HEK293 (cell line): ENCODE results near the gene STAC2.

Source experiments
- GFI1B ChIP-seq: fragments of 450-650 bp; formaldehyde crosslinking; IDR thresholded peaks from 2 replicates; pipeline ENCODE4 v1.5.1; 2016; ENCODE audit warnings: missing biosample characterization, missing genetic modification characterization
- HOXA7 ChIP-seq: sonication (generic); formaldehyde crosslinking; IDR thresholded peaks from 2 replicates; pipeline ENCODE4 v1.8.1; 2022; ENCODE audit warnings: missing genetic modification reagents, borderline replicate concordance
- IKZF3 ChIP-seq: fragments of 450-650 bp; IDR thresholded peaks from 2 replicates; pipeline ENCODE4 v1.5.0; 2018; ENCODE audit warnings: missing biosample characterization, mild to moderate bottlenecking, missing genetic modification characterization, moderate library complexity
- MZF1 ChIP-seq: fragments of 450-650 bp; formaldehyde crosslinking; IDR thresholded peaks from 2 replicates; pipeline ENCODE4 v1.5.1; 2017; ENCODE audit warnings: missing biosample characterization, missing genetic modification characterization, borderline replicate concordance
- SP3 ChIP-seq: fragments of 450-650 bp; formaldehyde crosslinking; IDR thresholded peaks from 2 replicates; pipeline ENCODE4 v1.5.1; 2016; ENCODE audit warnings: missing biosample characterization, missing genetic modification characterization
- SP7 ChIP-seq: fragments of 450-650 bp; formaldehyde crosslinking; IDR thresholded peaks from 2 replicates; pipeline ENCODE4 v1.5.1; 2016; ENCODE audit warnings: missing biosample characterization, missing genetic modification characterization
- TCF7L2 ChIP-seq: IDR thresholded peaks from 2 replicates; pipeline ENCODE4 v1.6.1; 2011; ENCODE audit warnings: low read depth, mild to moderate bottlenecking, inconsistent platforms, low read length, moderate library complexity, borderline replicate concordance
- ZBTB1 ChIP-seq: fragments of 450-650 bp; formaldehyde crosslinking; IDR thresholded peaks from 2 replicates; pipeline ENCODE4 v1.5.1; 2016; ENCODE audit warnings: missing biosample characterization, missing genetic modification characterization
- ZFP37 ChIP-seq: fragments of 450-650 bp; formaldehyde crosslinking; IDR thresholded peaks from 2 replicates; pipeline ENCODE4 v1.5.1; 2016; ENCODE audit warnings: missing biosample characterization, missing genetic modification characterization
- ZFP69B ChIP-seq: fragments of 450-650 bp; formaldehyde crosslinking; IDR thresholded peaks from 2 replicates; pipeline ENCODE4 v1.5.1; 2016; ENCODE audit warnings: missing biosample characterization, missing genetic modification characterization
- ZIC2 ChIP-seq: fragments of 450-650 bp; formaldehyde crosslinking; IDR thresholded peaks from 2 replicates; pipeline ENCODE4 v1.5.1; 2016; ENCODE audit warnings: missing biosample characterization, missing genetic modification characterization
- ZNF138 ChIP-seq: fragments of 450-650 bp; formaldehyde crosslinking; IDR thresholded peaks from 2 replicates; pipeline ENCODE4 v1.5.1; 2016; ENCODE audit warnings: missing biosample characterization, missing genetic modification characterization, borderline replicate concordance
- ZNF155 ChIP-seq: fragments of 450-650 bp; formaldehyde crosslinking; IDR thresholded peaks from 2 replicates; pipeline ENCODE4 v1.5.1; 2016; ENCODE audit warnings: missing biosample characterization, missing genetic modification characterization
- ZNF157 ChIP-seq: fragments of 450-650 bp; formaldehyde crosslinking; IDR thresholded peaks from 2 replicates; pipeline ENCODE4 v1.5.1; 2016; ENCODE audit warnings: missing biosample characterization, missing genetic modification characterization
- ZNF221 ChIP-seq: fragments of 450-650 bp; formaldehyde crosslinking; IDR thresholded peaks from 2 replicates; pipeline ENCODE4 v1.5.1; 2017; ENCODE audit warnings: missing biosample characterization, missing genetic modification characterization, borderline replicate concordance
- ZNF274 ChIP-seq, 2 experiments: fragments of 200-500 bp in 1 of 2; fragments of 450-650 bp in 1 of 2; sonication (Bioruptor generic) in 1 of 2; formaldehyde crosslinking in 1 of 2; IDR thresholded peaks; 2 replicates each; pipeline versions ENCODE4 v1.5.1 to v1.6.1; 2014 to 2016; ENCODE audit warnings: borderline replicate concordance in 1 of 2, inconsistent platforms in 1 of 2, low read length in 1 of 2, missing biosample characterization in 1 of 2, missing genetic modification characterization in 1 of 2
- ZNF292 ChIP-seq: fragments of 450-650 bp; formaldehyde crosslinking; IDR thresholded peaks from 2 replicates; pipeline ENCODE4 v1.5.1; 2016; ENCODE audit warnings: low read depth, missing biosample characterization, missing genetic modification characterization, borderline replicate concordance
- ZNF37A ChIP-seq: fragments of 450-650 bp; IDR thresholded peaks from 2 replicates; pipeline ENCODE4 v1.5.1; 2018; ENCODE audit warnings: missing biosample characterization, missing genetic modification characterization
- ZNF391 ChIP-seq: fragments of 450-650 bp; formaldehyde crosslinking; IDR thresholded peaks from 2 replicates; pipeline ENCODE4 v1.5.1; 2016; ENCODE audit warnings: low read depth, missing biosample characterization, missing genetic modification characterization, borderline replicate concordance
- ZNF549 ChIP-seq: fragments of 450-650 bp; IDR thresholded peaks from 2 replicates; pipeline ENCODE4 v1.5.1; 2018; ENCODE audit warnings: missing biosample characterization, missing genetic modification characterization, mild to moderate bottlenecking, inconsistent platforms, moderate library complexity
- ZNF560 ChIP-seq: fragments of 450-650 bp; formaldehyde crosslinking; IDR thresholded peaks from 2 replicates; pipeline ENCODE4 v1.5.1; 2017; ENCODE audit warnings: missing biosample characterization, missing genetic modification characterization, borderline replicate concordance
- ZNF571 ChIP-seq: fragments of 450-650 bp; formaldehyde crosslinking; IDR thresholded peaks from 2 replicates; pipeline ENCODE4 v1.5.0; 2017; ENCODE audit warnings: missing biosample characterization, missing genetic modification characterization
- ZNF600 ChIP-seq: fragments of 450-650 bp; formaldehyde crosslinking; IDR thresholded peaks from 2 replicates; pipeline ENCODE4 v1.5.1; 2016; ENCODE audit warnings: missing biosample characterization, missing genetic modification characterization
- ZNF654 ChIP-seq: fragments of 450-650 bp; formaldehyde crosslinking; IDR thresholded peaks from 2 replicates; pipeline ENCODE4 v1.5.1; 2016; ENCODE audit warnings: low read depth, missing biosample characterization, missing genetic modification characterization
- ZNF670 ChIP-seq: fragments of 450-650 bp; formaldehyde crosslinking; IDR thresholded peaks from 2 replicates; pipeline ENCODE4 v1.5.1; 2016; ENCODE audit warnings: missing biosample characterization, missing genetic modification characterization, low read depth
- ZNF776 ChIP-seq: fragments of 450-650 bp; formaldehyde crosslinking; IDR thresholded peaks from 2 replicates; pipeline ENCODE4 v1.5.0; 2017; ENCODE audit warnings: missing biosample characterization, missing genetic modification characterization, borderline replicate concordance
- TF ChIP-seq, protein P1 (sequence below): fragments of 450-650 bp; formaldehyde crosslinking; IDR thresholded peaks from 2 replicates; pipeline ENCODE4 v1.5.1; 2017; ENCODE audit warnings: missing biosample characterization, missing genetic modification characterization
- TF ChIP-seq, protein P2 (sequence below): fragments of 450-650 bp; formaldehyde crosslinking; IDR thresholded peaks from 2 replicates; pipeline ENCODE4 v1.5.1; 2017; ENCODE audit warnings: missing biosample characterization, missing genetic modification characterization
- TF ChIP-seq, protein P3 (sequence below): fragments of 450-650 bp; formaldehyde crosslinking; IDR thresholded peaks from 2 replicates; pipeline ENCODE4 v1.5.1; 2016; ENCODE audit warnings: missing biosample characterization, missing genetic modification characterization
- TF ChIP-seq, protein P4 (sequence below): fragments of 450-650 bp; formaldehyde crosslinking; IDR thresholded peaks from 2 replicates; pipeline ENCODE4 v1.5.0; 2017; ENCODE audit warnings: missing biosample characterization, missing genetic modification characterization, borderline replicate concordance
- TF ChIP-seq, protein P5 (sequence below): fragments of 450-650 bp; formaldehyde crosslinking; IDR thresholded peaks from 2 replicates; pipeline ENCODE4 v1.5.1; 2016; ENCODE audit warnings: missing biosample characterization, missing genetic modification characterization

STAC2 gene

DNA sequence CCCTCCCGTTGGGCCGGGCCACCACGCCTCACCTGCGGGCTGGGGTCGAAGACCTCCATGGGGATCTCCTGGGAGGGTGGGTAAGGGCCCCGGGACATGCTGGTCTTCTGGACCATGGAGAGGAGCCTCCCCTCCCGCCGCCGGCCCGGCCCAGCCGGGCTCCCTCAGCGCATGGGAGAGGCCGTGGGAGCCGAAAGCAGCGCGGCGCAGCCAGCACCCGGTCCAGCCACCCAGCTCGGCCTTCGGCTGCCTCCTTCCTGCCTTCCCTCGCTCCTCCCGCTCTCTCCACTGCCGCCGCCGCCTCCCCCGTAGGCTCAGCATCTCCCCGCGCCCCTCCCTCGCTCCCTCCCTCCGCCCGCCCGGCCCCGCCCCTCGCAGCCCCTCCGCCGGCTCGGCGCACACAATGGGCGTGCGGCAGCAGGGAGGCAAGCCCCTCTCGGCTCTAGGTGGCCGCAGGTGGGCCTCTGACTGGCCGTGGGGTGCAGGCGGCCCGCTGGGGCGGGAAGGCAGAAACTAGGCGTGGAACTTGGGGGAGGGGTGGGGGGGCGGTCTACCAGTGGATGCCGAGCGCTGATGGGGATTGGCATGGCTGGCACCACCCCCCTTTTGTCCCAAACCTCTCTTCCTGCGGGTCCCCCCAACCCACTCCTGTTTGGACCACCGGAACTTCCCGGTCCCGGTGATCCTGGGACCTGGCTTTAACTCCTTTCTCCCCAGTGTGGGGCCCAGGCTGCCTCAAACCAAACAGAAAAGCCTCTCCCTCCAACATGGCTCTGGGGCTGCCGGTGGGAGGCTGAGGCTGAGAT lies 28.2 kb downstream of the STAC2 start, which contains the start of gene CACNB1 (continued):
- TF ChIP-seq, protein P1, sequence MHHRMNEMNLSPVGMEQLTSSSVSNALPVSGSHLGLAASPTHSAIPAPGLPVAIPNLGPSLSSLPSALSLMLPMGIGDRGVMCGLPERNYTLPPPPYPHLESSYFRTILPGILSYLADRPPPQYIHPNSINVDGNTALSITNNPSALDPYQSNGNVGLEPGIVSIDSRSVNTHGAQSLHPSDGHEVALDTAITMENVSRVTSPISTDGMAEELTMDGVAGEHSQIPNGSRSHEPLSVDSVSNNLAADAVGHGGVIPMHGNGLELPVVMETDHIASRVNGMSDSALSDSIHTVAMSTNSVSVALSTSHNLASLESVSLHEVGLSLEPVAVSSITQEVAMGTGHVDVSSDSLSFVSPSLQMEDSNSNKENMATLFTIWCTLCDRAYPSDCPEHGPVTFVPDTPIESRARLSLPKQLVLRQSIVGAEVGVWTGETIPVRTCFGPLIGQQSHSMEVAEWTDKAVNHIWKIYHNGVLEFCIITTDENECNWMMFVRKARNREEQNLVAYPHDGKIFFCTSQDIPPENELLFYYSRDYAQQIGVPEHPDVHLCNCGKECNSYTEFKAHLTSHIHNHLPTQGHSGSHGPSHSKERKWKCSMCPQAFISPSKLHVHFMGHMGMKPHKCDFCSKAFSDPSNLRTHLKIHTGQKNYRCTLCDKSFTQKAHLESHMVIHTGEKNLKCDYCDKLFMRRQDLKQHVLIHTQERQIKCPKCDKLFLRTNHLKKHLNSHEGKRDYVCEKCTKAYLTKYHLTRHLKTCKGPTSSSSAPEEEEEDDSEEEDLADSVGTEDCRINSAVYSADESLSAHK (tag by site-specific recombination) = no peak
- TF ChIP-seq ZNF221 (tag by site-specific recombination) (no peak), ZNF274 (IDR thresholded peaks at IDR 0.05; ENCODE audit: low read length) (no peak), ZNF274 (tag by site-specific recombination; IDR thresholded peaks at IDR 0.05; ENCODE audit: borderline replicate concordance) (no peak), MZF1 (tag by site-specific recombination) (no peak), ZBTB1 (tag by site-specific recombination) (no peak), ZNF776 (tag by site-specific recombination) (no peak), IKZF3 (tag by site-specific recombination) (peak; percentile 70), ZNF571 (no peak), ZNF670 (no peak), ZNF155 (tag by site-specific recombination) (no peak), ZNF560 (tag by site-specific recombination) (no peak), ZNF391 (tag by site-specific recombination) (no peak), ZFP37 (tag by site-specific recombination) (no peak), GFI1B (tag by site-specific recombination) (no peak), TCF7L2 (no peak), ZNF654 (tag by site-specific recombination) (no peak), ZNF37A (tag by site-specific recombination) (no peak), ZIC2 (tag by site-specific recombination) (peak; percentile 90), ZFP69B (tag by site-specific recombination) (0 out of 2 replicates have a peak, but pooled peaks have one; percentile 20), ZNF600 (tag by site-specific recombination) (no peak), ZNF549 (tag by site-specific recombination) (no peak), ZNF157 (tag by site-specific recombination) (no peak), ZNF292 (tag by site-specific recombination) (no peak), SP7 (tag by site-specific recombination) (peak; percentile 25; the same call in 1 of the 2 replicates), SP3 (tag by site-specific recombination) (peak; percentile 90), HOXA7 (CRISPR knock-in tag) (no peak), ZNF138 (tag by site-specific recombination) (no peak)
- TF ChIP-seq, protein P2, sequence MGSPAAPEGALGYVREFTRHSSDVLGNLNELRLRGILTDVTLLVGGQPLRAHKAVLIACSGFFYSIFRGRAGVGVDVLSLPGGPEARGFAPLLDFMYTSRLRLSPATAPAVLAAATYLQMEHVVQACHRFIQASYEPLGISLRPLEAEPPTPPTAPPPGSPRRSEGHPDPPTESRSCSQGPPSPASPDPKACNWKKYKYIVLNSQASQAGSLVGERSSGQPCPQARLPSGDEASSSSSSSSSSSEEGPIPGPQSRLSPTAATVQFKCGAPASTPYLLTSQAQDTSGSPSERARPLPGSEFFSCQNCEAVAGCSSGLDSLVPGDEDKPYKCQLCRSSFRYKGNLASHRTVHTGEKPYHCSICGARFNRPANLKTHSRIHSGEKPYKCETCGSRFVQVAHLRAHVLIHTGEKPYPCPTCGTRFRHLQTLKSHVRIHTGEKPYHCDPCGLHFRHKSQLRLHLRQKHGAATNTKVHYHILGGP (tag by site-specific recombination) = no peak
- TF ChIP-seq, protein P3, sequence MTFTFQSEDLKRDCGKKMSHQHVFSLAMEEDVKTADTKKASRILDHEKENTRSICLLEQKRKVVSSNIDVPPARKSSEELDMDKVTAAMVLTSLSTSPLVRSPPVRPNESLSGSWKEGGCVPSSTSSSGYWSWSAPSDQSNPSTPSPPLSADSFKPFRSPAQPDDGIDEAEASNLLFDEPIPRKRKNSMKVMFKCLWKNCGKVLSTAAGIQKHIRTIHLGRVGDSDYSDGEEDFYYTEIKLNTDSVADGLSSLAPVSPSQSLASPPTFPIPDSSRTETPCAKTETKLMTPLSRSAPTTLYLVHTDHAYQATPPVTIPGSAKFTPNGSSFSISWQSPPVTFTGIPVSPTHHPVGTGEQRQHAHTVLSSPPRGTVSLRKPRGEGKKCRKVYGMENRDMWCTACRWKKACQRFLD (tag by site-specific recombination) = no peak
- TF ChIP-seq, protein P4, sequence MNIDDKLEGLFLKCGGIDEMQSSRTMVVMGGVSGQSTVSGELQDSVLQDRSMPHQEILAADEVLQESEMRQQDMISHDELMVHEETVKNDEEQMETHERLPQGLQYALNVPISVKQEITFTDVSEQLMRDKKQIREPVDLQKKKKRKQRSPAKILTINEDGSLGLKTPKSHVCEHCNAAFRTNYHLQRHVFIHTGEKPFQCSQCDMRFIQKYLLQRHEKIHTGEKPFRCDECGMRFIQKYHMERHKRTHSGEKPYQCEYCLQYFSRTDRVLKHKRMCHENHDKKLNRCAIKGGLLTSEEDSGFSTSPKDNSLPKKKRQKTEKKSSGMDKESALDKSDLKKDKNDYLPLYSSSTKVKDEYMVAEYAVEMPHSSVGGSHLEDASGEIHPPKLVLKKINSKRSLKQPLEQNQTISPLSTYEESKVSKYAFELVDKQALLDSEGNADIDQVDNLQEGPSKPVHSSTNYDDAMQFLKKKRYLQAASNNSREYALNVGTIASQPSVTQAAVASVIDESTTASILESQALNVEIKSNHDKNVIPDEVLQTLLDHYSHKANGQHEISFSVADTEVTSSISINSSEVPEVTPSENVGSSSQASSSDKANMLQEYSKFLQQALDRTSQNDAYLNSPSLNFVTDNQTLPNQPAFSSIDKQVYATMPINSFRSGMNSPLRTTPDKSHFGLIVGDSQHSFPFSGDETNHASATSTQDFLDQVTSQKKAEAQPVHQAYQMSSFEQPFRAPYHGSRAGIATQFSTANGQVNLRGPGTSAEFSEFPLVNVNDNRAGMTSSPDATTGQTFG (tag by site-specific recombination) = no peak
- TF ChIP-seq, protein P5, sequence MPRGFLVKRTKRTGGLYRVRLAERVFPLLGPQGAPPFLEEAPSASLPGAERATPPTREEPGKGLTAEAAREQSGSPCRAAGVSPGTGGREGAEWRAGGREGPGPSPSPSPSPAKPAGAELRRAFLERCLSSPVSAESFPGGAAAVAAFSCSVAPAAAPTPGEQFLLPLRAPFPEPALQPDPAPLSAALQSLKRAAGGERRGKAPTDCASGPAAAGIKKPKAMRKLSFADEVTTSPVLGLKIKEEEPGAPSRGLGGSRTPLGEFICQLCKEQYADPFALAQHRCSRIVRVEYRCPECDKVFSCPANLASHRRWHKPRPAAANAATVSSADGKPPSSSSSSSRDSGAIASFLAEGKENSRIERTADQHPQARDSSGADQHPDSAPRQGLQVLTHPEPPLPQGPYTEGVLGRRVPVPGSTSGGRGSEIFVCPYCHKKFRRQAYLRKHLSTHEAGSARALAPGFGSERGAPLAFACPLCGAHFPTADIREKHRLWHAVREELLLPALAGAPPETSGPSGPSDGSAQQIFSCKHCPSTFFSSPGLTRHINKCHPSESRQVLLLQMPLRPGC (tag by site-specific recombination) = no peak
